ENCODE results near the gene SMIM29. TPM values are rescaled to one million over a fixed set of nuclear protein-coding genes. Genes with fewer than 3 reads are reported as not detected.

The SMIM29 gene
- total and polyA plus RNA-seq, 2 donors (not counting 1 experiment from before 2014, with no cell fraction given), result 43.6 to 106 TPM

DNA sequence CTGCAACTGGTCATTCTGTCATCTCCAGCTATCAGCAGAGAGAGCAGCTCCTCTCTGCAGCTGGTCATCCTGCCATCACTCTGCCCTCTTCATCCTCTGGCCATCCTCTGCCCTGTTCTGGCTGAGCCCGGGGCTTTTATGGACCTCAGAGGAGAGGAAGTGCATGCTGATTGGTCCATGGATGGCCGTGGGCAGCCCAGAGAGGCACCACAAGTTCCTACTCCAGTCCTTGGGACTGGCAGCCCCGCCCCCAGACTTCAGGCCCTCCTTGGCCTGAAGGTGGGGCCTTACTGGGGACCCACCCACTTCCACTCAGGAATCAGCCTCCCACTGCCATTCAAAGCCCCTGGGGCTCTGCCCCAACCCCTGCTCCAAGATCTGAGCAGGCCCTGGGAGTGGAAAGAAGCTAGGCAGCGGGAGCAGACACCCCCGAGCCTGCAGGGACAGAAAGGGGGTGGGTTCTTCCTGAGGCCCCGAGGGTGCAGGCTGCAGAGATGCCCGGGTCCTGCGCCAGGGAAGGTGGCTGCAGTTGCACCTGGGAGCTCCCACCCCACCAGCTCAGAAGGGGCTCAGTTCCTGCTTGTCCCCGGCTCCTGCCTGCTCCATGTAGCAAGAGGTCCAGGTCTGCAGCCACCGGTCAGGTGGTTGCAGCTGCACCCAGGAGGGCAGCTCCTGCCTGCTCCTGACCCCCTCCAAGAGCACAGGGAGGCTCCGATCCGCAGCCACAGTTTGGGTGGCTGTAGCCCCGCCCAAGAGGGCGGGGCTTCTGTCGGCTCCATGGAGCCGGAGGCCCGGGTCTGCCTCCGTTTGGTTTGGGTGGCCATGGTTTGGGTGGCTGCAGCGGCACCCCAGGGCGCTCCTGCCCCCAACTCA lies 46.2 kb downstream of the SMIM29 start:
- Mint-ChIP-seq H3K4me3 (no peak overlapping the region), H3K27ac (no peak overlapping the region), H3K4me1 (peaks cover 2% of the 10 kb centered on the region), H3K27me3 (no peaks in the 10 kb centered on the region), H3K9me3 (ENCODE audit: insufficient read depth) (no peaks in the 10 kb centered on the region)
- H3K9ac ChIP-seq (ENCODE audit: low read length), result no peak overlapping the region
- no peaks in the 10 kb centered on the region for H3K27me3 ChIP-seq (replicated peaks in 1 of 4; ENCODE audit: control extremely low read depth in 1 of 4, control insufficient read depth in 3 of 4, insufficient read depth in 4 of 4, low read length in 3 of 4)
- no peak overlapping the region for H2AFZ ChIP-seq (ENCODE audit: insufficient read depth, low read depth, low read length, poor library complexity, severe bottlenecking)
- ChIA-PET CTCF (interaction anchor here (0.8 to 1.0 kb wide), 2 partner anchors 212 to 407 kb away, joined by 4 to 5 read pairs; no protein-coding TSS in a partner anchor), POLR2A (interaction anchor here (0.7 kb wide), 1 partner anchor 17 kb away, joined by 6 read pairs; no protein-coding TSS in a partner anchor)
- H3K79me2 ChIP-seq (ENCODE audit: control insufficient read depth, insufficient read depth, low read length), result no peaks in the 10 kb centered on the region
- H3K4me1 ChIP-seq (ENCODE audit: control insufficient read depth in 2 of 2, insufficient read depth in 2 of 2, low read length in 2 of 2), result no peaks in the 10 kb centered on the region
- 97% methylated on average over 18 of the region's 20 CpGs for WGBS (ENCODE audit: insufficient coverage)
- no peaks in the 10 kb centered on the region for H3K36me3 ChIP-seq (replicated peaks in 1 of 2; ENCODE audit: control extremely low read depth in 1 of 2, control insufficient read depth in 1 of 2, extremely low read depth in 1 of 2, insufficient read depth in 2 of 2, low read length in 1 of 2)
- DNase-seq (no peak), ATAC-seq (ENCODE audit: low read depth) (no peak)
- H3K4me2 ChIP-seq (replicated peaks; ENCODE audit: low read depth, low read length, poor library complexity, severe bottlenecking), result no peak overlapping the region
- TF ChIP-seq, protein P1, sequence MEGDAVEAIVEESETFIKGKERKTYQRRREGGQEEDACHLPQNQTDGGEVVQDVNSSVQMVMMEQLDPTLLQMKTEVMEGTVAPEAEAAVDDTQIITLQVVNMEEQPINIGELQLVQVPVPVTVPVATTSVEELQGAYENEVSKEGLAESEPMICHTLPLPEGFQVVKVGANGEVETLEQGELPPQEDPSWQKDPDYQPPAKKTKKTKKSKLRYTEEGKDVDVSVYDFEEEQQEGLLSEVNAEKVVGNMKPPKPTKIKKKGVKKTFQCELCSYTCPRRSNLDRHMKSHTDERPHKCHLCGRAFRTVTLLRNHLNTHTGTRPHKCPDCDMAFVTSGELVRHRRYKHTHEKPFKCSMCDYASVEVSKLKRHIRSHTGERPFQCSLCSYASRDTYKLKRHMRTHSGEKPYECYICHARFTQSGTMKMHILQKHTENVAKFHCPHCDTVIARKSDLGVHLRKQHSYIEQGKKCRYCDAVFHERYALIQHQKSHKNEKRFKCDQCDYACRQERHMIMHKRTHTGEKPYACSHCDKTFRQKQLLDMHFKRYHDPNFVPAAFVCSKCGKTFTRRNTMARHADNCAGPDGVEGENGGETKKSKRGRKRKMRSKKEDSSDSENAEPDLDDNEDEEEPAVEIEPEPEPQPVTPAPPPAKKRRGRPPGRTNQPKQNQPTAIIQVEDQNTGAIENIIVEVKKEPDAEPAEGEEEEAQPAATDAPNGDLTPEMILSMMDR (IDR thresholded peaks at IDR 0.05), result no peak
- TF ChIP-seq EZH2 (IDR thresholded peaks at IDR 0.05; ENCODE audit: borderline replicate concordance, insufficient read depth, low read depth, low read length, poor library complexity, severe bottlenecking), result no peak
- no peaks in the 10 kb centered on the region for H3K9me3 ChIP-seq (ENCODE audit: control extremely low read depth in 1 of 3, control insufficient read depth in 2 of 3, insufficient read depth in 1 of 3, low read length in 2 of 3)
- no peak overlapping the region for H3K27ac ChIP-seq (ENCODE audit: low read length in 2 of 2)
- no peaks in the 10 kb centered on the region for H4K20me1 ChIP-seq (ENCODE audit: control insufficient read depth, insufficient read depth, low read length, poor library complexity, severe bottlenecking)
- intact Hi-C loops (cut with micrococcal nuclease), result no loop called here
- no peak overlapping the region for H3K4me3 ChIP-seq (ENCODE audit: control extremely low read depth in 1 of 5, extremely low read depth in 1 of 5, insufficient read depth in 1 of 5, low read depth in 2 of 5, low read length in 4 of 5)
